GM19238 (cell line): Measurements from ENCODE around the gene PXN.
"Not testable (repeated sequence)": the region's sequence is repeated elsewhere in the genome, so short reads cannot be mapped to it uniquely, and the experiment has no call there.

ENCODE experiments used
- DNase-seq: peaks from one replicate; pipeline ENCODE4 v3.0.0; 2011; ENCODE audit warnings: low spot score; ENCODE audit not compliant: insufficient read length

Gene PXN

GRCh38 chr12:120262852-120263747 lies 2.4 kb downstream of the PXN start:
- no peak for DNase-seq

GRCh38 chr12:120261951-120262851 lies 3.3 kb downstream of the PXN start:
- DNase-seq: no peak

- no peak for DNase-seq
Observed at GRCh38 chr12:120260607-120261006, 4.9 kb downstream of the PXN start.

- no peak for DNase-seq
Observed at GRCh38 chr12:120259418-120260202, 5.9 kb downstream of the PXN start.

- no peak for DNase-seq
Observed at GRCh38 chr12:120258323-120258896, 7.1 kb downstream of the PXN start.

DNA sequence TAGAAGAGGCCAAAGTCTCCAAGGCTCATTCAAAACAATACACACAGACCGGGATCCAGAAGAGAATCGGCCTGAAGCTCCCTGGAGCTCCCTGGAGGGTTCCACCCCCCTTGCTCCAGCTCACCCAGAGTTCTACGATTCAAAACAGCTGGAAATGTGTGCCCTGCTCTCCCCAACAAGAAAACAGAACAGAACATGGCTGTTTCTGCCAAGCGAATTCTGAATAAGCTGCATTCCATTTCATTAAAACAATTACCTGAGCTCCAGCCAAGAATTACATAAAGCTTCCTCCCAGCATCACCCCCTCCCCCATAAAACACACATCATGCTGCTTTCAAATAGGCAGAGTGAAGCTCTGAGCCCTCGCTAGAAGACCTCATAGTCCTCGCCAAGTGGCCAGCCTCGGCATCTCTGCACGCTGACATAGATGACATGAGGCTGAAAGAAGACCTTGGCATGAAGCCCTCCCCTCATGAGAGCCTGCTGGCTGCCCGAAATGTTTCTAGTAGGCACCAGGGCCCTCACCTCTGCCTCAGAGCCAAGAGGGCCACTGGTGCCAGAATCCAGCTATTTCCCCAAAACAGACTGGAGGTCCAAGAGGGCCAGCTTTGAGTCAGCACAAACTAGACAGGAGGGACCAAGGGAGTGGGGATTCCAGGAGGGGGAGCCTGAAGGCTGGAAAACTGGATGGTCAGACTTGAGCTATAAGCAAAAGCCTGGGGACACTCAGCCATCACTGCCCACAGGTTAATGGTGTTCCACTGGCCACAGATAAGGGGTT lies 8.3 kb downstream of the PXN start:
- no peak for DNase-seq

- no peak for DNase-seq
Observed at GRCh38 chr12:120254809-120255208, 10.7 kb downstream of the PXN start.

- DNase-seq: not testable (repeated sequence)
Observed at GRCh38 chr12:120253313-120253712, 12.2 kb downstream of the PXN start.

DNA sequence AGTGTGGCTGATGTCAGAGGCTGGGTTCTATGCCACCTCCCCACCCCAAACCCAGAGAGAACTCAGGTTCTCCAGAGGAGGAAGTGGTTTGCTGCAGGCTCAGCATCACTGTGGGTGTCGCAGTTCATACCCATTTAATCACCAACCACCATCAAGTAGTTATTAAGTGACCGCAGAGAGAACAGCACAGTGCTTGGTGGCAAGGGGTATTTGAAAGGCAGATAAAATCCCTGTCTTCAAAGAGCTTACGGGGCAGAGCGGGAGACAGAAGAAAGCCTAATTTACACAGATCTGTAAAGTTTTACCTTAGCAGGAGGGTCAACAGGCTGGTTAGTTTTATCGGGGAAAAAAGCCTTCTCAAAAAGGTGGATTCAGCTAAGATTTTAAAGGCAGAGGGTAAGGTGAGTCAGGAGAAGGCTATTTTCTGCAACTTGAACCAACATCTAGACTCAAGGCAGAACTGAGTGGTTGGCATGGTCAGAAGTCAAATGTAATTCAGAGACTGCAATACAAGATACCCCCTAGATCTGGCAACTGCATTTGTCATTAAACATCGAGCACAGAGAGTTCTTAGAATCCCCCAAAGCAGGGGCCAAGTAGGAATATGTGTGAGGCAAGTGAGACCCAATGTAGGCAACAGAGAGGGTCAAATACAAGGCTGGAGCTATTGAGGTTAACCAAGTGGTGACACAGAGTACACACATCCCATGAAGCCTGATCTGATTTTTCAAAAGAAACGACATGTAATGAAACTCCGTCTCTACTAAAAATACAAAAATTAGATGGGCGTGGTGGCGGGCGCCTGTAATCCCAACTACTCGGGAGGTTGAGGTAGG lies 13.2 kb downstream of the PXN start:
- no peak for DNase-seq

DNA sequence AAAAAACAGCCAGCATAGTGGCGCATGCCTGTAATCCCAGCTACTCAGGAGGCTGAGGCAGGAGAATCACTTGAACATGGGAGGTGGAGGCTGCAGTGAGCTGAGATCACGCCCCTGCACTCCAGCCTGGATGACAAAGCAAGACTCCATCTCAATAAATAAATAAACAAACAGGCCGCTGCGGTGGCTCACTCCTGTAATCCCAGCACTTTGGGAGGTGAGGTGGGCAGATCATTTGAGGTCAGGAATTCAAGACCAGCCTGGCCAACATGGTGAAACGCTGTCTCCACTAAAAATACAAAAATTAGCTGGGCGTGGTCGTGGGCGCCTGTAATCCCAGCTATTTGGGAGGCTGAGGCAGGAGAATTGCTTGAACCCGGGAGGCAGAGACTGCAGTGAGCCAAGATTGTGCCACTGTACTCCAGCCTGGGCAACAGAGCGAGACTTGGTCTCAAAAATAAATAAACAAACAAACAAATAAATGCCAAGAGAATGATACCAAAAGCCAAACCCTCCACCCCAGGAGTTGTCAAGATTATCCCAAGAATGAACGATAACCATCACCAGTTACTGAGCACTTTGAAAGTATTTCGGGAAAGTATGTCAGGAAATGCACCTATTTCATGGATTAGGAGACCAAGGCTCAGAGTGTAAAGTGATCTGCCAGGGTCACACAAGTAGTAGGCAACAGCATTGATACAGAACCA lies 14.0 kb downstream of the PXN start:
- not testable (repeated sequence) for DNase-seq

- peak; percentile 52 for DNase-seq
Observed at GRCh38 chr12:120249875-120250795, 15.4 kb downstream of the PXN start.

DNA sequence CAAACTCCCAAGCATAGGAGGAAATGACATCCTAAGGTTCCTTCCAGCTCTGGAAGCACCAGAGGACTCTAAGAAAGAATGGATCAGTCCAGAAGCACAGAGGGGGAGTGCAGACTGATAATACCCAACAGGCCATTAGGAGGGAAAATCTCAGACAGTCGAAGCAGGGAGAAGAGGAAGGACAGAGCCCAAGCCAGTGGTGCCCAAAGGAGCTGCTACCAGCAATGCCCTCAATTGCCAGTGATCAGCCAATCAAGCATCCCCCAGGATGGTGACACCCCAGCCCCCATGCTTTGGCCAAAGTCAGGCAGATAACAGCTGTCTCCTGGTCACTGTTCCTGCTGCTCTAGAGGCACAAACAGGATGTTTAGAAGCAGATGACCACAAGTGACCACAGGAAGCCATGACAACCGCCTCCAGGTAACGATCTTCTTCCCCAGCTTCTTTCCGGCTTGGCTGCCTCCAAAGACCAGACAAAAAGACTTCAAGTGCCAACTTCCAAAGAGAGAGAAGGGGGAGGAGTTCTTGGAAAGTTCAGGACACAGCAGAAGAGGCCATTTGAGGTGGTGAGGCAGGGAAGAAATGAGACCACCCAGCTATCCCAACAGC lies 16.2 kb downstream of the PXN start:
- no peak for DNase-seq

- DNase-seq: no peak
Observed at GRCh38 chr12:120247621-120248030, 17.9 kb downstream of the PXN start.

DNA sequence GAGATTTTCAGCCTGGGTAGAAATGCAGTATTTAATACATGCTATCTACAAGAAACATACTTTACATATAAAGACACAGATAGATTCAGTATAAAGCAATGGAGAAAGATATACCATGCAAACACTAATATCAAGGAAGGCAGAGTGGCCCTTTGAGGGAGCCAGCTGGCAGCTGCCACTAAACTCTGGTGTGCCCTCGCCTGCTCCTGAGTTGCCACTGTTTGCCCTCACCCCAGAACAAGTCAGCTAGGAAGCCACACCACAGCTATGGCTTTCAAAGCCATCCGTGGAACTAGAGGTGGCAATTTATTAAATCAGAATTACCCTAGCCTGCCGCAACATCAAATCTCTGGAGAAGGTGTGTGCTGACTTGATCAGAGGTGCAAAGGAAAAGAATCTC lies 18.3 kb downstream of the PXN start:
- no peak for DNase-seq

DNA sequence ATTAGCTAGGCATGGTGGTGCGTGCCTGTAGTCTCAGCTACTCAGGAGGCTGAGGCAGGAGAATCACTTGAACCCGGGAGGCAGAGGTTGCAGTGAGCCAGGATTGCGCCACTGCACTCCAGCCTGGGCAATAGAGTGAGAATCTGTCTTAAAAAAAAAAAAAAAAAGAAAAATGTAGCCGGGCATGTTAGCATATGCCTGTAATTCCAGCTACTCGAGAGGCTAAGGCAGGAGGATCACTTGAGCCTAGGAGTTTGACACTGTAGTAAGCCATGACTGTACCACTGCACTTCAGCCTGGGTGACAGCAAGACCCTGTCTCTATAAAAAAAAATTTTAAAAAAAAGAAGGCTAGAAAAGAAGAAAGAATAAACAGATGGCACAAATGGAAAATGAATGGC lies 18.8 kb downstream of the PXN start:
- DNase-seq: not testable (repeated sequence)

GRCh38 chr12:120242971-120243699 lies 22.4 kb downstream of the PXN start:
- DNase-seq: no peak
